Breast epithelium (tissue), 3 donors: Measurements from ENCODE around the gene MED17.

Source experiments
- CTCF ChIP-seq, 3 donors: fragments of 450-650 bp; IDR thresholded peaks; one replicate each; pipeline ENCODE4 v1.5.1; 2016 to 2017; ENCODE audit warnings: antibody characterized with exemption in 3 of 3, mild to moderate bottlenecking in 3 of 3, moderate library complexity in 3 of 3
- POLR2A ChIP-seq: fragments of 450-650 bp; IDR thresholded peaks from one replicate; pipeline ENCODE4 v1.6.1; 2016; ENCODE audit warnings: antibody characterized with exemption, mild to moderate bottlenecking, moderate library complexity
- POLR2AphosphoS5 ChIP-seq, 3 donors: sonication (generic); formaldehyde crosslinking; IDR thresholded peaks; one replicate each; pipeline ENCODE4 v1.6.1; 2017; ENCODE audit warnings: antibody characterized with exemption in 3 of 3

- TF ChIP-seq CTCF (IDR thresholded peaks at IDR 0.05) (no peak), POLR2A (no peak), POLR2AphosphoS5 (IDR thresholded peaks at IDR 0.05) (no peak)
Measured at GRCh38 chr11:93852242-93852641, 68.2 kb downstream of the MED17 start.
